NCI-H146 treated with DMSO at 0.1 percent for 48 hours (cell line): ENCODE measurements around the gene BCR.
A peak's percentile ranks its signal among the peaks of the same experiment; 100 is the strongest.
"Not testable (repeated sequence)": the region's sequence is repeated elsewhere in the genome, so short reads cannot be mapped to it uniquely, and the experiment has no call there.

Experiments used
- DNase-seq: peaks from one replicate; lab custom pipeline; 2025; ENCODE audit not compliant: unreplicated experiment; lab: John Stamatoyannopoulos, UW

The BCR gene

DNA sequence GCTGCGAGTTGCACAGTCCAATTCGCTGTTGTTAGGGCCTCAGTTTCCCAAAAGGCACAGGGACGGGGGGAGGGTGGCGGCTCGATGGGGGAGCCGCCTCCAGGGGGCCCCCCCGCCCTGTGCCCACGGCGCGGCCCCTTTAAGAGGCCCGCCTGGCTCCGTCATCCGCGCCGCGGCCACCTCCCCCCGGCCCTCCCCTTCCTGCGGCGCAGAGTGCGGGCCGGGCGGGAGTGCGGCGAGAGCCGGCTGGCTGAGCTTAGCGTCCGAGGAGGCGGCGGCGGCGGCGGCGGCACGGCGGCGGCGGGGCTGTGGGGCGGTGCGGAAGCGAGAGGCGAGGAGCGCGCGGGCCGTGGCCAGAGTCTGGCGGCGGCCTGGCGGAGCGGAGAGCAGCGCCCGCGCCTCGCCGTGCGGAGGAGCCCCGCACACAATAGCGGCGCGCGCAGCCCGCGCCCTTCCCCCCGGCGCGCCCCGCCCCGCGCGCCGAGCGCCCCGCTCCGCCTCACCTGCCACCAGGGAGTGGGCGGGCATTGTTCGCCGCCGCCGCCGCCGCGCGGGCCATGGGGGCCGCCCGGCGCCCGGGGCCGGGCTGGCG, at the start of gene BCR:
Gene BCR, plus strand, starts transcription at position 209 of the 592 bp plus-strand sequence. CDS start 452 bp downstream, outside the sequence.
- DNase-seq, result peak; percentile 14

DNA sequence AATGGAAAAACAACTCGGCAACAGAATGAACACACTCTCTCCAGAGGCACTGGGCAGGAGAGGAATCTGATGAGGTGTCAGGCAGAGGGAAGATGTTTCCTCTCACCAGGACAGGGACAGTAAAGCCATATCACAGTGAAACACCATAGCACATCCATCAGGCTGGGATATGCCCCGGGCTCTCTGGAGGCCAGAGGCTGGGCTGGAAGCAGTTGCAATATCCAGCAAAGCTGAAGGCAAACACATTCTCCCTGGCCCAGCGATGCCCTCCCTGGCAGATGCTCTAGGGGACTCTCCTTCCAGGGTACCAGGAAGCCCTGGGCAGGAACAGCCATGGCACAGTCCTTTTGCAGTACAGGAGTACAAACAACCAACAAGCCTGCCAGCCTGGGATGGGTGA, 49.6 kb upstream of the BCR start:
- no peak for DNase-seq

DNA sequence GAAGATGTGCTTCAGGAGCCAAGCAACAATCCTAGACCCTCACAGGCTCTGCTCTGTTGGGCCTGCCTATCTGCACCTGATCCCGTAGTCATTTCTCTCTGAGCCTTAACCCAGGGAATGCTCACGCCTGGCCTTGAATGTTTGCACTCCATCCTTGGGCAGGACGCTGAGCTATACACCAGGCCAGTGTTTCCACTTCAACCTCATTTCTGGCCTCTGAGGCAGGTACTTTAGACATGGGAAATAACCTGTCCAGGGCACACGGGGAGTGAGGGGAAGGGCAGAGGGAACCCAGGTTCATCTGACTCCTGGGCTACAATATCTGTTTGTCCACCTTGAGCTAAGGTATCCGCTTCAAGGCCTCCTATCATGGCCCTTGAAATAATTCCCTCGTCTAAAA, 48.4 kb upstream of the BCR start:
- no peak for DNase-seq

DNA sequence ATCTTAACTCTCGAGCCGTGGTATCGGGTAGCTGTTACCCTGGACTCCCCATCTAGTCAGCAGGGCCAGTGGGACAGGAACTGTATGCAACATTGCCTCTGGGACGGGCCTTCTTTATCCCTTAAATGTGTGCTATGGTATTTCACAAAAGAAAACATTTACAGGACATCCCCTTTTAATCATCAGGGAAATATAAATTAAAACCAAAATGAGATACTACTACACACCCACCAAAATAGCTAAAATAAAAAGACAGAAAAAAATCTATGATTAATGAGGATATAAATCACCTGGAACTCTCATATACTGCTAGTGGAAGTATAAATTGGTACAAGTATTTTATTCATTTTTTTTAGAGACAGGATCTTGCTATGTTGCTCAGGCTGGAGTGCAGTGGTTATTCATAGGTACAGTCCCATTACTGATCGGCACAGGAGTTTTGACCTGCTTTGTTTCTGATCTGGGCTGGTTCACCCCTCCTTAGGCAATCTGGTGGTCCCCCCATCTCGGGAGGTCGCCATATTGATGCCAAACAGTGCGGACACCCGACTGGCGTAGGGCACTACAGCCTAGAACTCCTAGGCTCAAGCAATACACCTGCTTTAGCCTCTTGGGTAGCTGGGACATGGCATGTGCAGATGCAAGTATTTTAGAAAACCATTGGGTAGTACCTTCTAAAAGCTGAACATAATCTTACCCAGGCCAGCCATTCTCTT, 47.8 kb upstream of the BCR start:
- no peak for DNase-seq

DNA sequence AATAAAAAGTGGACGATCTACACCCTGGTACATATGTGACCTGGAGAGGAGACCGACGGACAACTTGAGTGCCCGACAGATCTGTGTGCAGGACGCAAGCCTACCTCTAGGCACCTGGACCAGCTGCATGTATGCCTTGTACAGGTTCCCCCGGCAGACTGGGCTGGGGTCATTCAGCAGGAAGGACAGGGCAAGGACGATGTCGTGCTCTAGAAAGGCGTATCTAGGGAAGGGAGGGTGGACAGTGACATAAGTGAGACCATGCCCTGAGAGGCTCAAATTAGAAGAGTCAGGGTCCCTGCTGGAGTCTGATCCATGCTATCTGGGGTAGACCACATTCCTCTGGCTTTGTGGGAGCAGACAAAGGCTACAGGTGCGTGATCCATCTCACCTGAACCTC, 46.4 kb upstream of the BCR start:
- DNase-seq, result no peak

DNA sequence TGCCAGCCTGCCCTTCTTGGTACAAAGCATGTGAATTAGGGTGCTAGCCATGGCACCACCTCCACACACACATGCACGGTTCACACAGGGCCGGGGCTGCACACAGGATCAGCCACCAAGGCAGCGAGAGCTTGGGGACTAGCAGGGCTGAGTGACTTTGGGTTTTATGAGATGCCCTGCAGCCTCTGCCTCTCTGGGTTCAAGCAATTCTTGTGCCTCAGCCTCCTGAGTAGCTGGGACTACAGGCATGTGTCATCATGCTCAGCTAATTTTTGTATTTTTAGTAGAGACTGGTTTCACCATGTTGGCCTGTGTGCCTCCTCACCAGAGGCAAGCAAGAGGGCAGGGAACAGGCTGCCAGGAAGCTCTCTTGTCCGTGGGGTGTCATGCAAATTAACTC, 43.3 kb upstream of the BCR start:
- DNase-seq, result not testable (repeated sequence)

DNA sequence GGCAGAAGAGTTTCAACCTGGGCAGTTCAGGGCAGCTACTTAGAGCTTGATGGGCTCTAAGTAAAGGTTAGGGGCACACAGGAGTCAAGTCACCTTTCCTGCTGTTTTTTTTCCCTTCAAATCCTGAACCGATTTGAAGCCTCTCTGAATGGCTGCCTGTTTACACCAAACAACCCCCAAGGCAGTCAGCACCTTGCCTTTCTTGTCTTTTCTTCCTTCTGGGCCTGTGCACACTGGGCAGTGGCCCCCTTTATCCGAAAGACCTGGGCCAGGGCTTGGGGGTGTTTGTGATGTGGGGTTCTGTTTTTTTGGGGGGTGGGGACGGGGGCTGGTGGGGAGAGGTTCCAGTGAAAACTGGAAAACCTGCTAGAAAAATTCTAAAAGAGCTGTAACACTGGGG, 42.8 kb upstream of the BCR start:
- no peak for DNase-seq

DNA sequence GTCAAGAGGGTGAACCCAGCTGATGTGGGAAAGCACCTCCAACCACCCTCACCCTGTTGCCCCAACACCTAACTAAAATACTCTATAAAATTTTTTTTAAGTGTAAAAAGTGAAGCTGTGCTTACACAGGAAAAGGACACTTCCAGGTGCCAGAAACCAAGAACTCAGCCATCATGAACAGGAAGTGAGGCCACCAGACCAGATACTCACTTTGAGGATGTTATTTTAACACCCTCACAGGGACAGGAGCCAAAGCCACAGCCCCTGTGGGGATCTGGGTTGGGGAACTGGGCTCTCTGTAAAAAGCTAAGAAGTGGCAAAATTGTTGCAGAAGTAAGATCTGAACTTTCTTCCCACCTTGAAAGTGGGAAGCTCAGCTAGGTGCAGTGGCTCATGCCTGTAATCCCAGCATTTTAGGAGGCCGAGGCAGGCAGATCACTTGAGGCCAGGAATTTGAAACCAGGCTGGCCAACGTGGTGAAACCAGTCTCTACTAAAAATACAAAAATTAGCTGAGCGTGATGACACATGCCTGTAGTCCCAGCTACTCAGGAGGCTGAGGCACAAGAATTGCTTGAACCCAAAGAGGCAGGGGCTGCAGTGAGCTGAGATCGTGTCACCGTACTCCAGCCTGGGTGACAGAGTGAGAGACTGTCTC, 42.3 kb upstream of the BCR start:
- no peak for DNase-seq

DNA sequence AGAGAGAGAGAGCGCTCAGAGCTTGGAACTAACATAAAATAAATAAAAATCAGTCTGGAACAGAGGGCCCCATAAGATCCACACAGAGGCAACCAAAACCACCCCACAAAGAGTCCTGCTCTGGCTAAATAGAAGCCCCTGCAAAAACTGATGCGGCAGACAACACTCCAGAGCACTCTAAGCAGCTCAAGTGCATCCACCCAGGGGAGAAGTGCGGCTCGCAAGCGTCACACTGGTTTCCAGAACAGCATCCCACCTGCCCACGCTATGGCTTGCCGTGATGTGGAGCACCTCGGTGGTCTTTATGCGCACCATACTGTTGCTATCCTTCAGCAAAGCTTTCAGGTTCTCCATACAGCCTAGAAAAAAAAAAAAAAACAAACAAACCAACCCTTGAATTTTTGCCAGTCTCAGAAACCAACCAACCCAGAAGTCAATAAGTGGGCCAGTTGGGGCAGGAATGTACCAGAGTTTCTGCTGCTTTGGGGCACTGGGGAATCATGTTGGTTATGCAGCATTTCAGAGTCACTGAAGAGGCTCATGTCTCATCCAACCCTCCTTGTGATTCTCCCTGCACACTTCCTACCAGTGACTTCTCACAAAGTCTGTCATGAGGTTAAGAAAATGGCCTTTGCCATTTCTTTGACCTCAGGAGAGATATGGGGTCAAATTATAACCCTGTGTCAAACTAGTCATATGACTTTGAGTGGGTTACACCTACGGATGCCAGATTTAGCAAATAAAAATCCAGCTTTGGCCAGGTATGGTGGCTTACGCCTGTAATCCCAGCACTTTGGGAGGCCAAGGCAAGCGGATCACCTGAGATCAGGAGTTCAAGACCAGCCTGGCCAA, 41.5 kb upstream of the BCR start:
- no peak for DNase-seq

DNA sequence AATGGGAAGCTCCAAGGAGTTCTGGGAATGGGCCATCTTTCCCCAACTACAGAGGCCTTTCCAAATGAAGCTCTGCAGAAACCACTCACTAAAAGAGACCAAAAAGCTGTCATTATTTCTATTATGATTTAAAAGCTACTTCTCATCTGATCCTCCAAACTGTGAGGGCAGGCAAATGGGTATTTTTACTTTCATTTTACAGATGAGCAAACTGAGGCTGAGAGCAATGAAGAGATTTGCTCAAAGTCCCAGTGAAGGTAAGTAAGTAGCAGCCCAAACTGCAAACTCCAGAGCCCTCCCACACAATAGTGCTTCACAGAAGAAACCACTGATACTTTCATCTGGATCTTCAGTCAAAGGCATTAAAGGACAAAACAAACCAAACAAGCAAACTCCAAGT, 39.9 kb upstream of the BCR start:
- no peak for DNase-seq

DNA sequence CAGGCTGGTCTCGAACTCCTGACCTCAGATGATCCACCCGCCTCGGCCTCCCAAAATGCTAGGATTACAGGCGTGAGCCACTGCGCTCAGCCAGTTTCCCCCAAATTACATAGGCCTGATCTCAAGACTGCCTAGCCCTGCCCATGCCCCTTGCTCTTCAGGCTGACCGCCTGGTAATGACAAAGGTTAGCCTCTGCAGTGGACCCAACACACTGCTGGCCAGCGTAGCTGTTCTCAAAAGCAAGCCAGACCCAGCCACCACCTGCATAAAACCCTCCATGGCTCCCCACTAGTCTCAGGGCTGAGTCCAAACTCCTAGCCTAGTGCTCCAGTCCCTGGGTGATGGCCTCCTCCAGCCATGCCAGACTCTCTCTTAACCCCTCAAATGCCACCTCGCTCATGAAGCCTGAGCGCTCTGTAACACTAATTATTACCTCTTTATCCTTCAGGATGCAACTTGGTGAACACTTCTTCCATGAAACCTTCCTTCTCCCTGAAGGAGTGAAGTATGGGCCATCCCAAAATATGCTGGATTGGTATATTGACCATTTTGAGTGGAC, 37.7 kb upstream of the BCR start:
- DNase-seq, result no peak

DNA sequence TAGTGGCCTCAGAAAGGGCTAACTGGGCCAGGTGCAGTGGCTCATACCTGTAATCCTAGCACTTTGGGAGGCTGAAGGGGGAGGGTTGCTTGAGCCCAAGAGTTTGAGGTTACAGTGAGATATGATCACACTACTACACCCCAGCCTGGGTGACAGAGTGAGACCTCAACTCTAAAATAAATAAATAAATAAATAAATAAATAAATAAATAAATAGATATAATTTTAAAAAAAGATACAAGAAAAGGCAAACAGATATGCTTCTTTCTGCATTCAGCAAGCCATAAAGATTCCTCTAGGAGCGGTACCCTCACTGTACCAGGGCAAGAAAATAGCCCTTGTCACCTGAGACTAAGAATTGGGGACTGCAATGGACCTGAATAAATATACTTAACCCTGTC, 37.2 kb upstream of the BCR start:
- DNase-seq, result no peak

DNA sequence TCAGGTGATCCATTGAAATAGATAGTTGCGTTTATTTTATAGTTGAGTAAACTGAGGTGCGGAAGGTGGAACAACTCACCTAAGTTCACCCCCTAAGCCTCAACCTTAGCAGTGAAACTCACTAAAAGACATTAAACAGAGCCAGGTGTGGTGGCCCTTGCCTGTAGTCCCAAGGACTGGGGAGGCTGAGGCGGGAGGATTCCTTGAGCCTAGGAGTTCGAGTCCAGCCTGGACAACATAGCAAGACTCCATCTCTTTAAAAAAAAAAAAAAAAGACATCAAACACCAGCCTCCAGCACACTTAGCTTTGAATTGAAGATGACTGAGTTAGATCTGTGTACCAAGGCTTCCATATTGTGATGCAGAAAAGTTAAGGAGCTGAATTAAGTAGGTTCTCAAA, 35.9 kb upstream of the BCR start:
- no peak for DNase-seq

DNA sequence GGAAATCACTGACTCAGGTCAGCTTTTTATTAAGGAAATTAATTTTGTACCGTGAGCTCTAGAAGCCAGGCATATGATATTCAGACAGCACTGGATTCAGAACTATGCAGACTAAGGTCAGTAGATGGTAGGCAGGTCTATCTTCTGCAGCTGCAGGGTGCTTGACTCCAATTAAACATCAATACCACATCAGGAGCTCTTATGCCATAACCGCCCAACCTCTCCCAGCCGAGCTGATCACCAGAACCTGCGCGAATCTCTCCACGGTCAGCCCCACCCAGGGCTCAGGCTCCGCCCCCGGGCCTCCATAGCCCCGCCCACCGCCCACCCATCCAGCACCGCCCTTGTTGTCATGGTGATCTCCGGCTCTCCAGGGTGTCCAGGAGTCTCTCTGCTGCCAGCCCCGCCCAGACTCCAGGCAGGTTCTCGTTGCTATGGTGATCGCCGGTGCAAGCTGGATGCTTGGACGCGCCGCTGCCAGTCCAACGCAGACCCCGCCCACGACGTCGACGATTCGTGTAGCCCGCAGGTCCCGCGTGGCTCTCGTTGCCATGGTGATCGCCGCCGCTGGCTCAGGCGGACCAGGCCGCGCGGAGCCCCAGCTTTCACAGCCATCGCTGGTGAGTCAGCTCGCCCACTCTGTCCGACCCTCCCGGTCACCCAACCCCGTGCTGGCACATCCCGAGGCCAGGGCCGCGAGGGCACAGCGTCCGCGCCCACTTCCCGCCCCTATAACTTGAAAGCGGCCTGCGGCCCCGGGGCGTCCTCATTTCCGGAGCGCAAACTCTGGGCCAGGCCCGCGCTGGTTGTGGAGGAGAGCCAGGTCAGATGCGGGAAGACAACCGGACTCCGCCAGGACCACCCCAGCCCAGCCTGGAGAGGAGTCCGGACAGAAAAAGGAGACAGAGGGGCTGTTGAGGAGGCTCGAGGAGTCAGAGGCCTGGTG, 35.1 kb upstream of the BCR start, which contains the start of gene RAB36:
Gene RAB36, plus strand, starts transcription at position 546 of the 946 bp plus-strand sequence. CDS start 1,140 bp downstream, outside the sequence.
- peak; percentile 95 for DNase-seq

DNA sequence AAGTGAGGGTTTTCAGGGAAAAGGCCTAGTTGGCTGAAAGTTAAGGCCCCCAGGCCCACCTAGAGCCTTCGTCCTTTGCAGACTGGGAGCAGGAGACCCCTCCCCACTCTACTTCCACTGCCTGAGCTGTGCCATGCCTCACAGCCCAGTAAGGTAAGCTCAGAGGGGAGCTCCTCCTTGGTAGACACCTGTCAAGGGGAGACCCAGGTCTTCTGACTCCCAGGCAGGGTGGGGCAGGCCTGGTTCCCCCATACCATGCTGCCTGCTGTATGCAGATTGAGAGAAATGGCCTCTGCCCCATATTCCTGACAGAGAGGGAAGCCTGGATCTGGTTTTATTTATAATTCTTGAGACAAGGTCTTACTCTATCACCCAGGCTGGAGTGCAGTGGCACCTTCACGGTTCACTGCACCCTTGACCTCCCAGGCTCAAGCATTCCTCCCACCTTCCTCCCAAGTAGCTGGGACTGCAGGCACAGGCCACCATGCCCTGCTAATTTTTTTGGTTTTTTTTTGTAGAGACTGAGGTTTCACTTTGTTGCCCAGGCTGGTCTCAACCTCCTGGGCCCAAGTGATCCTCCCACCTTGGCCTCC, 34.3 kb upstream of the BCR start:
- no peak for DNase-seq

DNA sequence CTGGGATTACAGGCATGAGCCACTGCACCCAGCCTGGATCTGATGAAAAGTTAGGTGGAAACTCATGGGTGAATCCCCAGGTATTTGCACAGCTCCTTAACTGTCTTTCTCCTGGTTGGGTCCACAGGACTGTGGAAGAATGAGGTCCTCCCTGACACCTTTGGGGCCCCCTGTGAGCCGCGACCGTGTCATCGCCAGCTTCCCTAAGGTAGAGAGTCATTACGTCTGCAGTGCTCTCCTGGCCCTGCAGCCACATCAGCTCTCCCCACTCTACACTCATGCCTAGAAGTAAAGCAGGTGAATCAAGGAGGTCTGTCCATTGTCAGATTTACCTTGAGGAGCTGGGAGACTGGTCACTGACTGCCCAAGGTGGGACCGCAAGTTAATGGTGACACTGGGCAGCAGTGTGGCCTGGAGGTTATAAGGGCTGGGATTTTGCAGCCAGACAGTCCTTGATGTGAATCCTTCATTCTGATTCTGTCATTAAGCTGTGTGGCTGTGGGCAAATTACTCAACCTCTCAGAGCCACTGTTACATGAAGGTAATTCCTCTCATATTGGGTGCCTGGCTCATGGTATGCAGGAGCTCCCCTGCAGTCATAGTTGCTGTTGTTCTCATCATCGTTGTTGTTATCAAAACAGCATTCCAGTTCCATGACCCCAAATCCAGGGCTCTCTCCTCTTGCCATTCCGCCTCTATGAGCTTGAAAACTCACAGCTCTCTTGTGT, 33.7 kb upstream of the BCR start:
- DNase-seq, result no peak

DNA sequence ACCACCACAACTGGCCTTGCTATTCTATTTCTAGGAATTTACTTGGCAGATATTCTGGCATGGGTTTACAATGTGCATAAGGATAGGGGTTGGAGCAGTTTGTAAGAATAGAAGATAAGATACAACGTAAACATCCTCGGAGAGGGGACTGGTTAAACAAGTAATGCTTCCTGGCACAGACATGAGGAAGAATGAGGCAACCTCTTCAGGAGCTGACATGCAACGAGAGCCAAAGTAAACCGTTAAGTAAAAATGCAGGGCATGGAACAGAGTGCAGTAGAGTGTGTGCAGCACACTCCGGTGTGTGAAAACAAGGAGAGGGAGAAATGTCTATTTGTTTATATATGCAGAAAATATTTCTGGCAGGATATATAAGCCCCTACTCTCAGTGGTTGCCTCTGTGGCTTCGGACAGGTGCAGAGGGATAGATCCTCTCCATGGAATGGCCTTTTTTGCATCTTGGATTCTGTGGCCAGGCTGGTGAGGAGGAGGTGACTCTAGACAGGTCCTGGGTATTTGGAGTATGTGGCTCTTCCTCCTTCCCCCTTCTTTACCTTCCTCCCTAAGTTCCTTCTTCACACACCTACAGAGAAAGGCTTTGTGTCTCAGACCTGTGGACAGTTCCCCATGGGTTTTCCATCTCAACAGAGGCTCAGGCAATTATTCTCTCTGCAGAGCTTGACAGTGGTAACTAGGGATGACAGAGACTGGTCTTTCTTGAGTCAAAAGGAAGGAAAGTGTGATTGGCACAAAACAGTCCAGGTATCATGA, 32.5 kb upstream of the BCR start:
- DNase-seq, result no peak

DNA sequence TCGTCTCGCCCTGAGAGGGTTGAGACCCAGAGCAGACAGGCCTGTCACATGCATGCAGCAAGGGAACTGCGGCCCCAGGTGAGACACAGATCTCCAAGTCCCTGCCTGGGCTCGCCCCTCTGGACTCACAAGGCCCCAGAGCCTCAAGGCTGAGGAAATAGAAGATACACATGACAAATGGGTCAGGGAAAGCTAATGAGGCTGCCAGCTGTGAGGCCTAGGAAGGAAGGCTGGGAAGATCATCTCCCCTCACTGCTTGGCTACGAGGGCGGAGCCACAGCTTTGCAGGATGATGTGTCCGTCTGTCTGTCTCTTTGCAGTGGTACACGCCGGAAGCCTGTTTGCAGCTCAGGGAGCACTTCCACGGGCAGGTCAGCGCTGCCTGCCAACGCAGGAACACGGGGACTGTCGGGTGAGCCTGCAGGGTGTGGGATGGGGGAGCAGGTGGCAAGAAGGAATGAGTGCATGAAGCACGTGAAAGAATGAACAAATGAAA, 30.5 kb upstream of the BCR start:
- no peak for DNase-seq
